D721Med (cell line): ENCODE results near the gene FUBP1.

Experiments
- DNase-seq: peaks from one replicate; pipeline ENCODE4 v3.0.0; 2011; ENCODE audit warnings: low spot score; ENCODE audit not compliant: insufficient read length
- FAIRE-seq: peaks from 2 replicates; lab custom pipeline; 2011; peaks lifted over from hg19 to GRCh38; lab: Jason Lieb, UNC
- TF ChIP-seq, protein P1 (sequence below): IDR thresholded peaks from 2 replicates; pipeline ENCODE4 v1.5.1; 2012; ENCODE audit warnings: mild to moderate bottlenecking, control low read depth; ENCODE audit not compliant: insufficient read depth; ENCODE audit errors: missing control alignments

Gene FUBP1

DNA sequence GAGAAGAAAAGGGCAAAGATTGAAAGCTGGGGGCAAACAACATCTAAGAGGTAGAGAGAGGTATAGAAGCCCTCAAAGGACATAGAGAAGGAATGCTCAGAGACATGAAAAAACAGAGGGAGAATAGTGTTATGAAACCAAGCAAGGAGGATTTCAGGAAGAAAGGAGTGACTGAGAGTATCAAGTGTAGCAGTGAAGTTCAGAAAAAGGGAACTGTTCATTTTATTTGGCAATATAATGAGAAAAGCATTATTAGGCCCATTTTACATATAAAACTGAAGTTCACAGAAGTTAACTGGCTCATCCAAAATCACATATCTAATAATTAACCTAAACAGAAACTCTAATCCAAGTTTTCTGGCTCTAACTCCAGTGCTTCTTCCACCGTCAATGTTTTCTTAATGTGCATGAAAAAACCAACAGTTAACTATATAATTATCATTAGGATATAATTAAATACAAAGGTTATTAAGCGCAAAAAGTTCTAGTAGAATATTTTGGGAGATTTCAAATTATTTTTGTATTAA, 72.8 kb downstream of the FUBP1 start:
- DNase-seq (no peak), FAIRE-seq (no peak)

DNA sequence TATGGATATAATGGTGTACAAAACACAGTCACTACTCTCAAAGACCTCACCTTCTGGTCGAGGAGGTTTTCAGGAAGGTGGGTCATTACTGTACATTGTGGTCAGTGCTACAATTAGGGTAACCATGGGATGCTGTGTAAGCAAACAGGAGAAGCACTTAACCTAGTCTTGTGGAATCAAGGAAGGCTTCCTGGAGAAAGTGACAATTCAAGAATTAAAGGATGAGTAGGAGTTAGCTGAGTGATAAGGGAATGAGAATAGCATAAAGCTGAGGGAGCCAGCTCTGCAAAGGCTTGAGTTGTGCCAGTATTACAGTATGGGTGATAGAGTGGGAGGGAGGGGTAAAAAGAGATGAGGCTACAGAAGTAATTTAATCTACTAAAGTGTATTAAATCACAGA, 73.3 kb downstream of the FUBP1 start:
- TF ChIP-seq, protein P1, sequence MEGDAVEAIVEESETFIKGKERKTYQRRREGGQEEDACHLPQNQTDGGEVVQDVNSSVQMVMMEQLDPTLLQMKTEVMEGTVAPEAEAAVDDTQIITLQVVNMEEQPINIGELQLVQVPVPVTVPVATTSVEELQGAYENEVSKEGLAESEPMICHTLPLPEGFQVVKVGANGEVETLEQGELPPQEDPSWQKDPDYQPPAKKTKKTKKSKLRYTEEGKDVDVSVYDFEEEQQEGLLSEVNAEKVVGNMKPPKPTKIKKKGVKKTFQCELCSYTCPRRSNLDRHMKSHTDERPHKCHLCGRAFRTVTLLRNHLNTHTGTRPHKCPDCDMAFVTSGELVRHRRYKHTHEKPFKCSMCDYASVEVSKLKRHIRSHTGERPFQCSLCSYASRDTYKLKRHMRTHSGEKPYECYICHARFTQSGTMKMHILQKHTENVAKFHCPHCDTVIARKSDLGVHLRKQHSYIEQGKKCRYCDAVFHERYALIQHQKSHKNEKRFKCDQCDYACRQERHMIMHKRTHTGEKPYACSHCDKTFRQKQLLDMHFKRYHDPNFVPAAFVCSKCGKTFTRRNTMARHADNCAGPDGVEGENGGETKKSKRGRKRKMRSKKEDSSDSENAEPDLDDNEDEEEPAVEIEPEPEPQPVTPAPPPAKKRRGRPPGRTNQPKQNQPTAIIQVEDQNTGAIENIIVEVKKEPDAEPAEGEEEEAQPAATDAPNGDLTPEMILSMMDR: no peak
- no peak for DNase-seq
- no peak for FAIRE-seq

More for the DNA sequence above, 72.8 kb downstream of the FUBP1 start:
- TF ChIP-seq, protein P1: no peak

DNA sequence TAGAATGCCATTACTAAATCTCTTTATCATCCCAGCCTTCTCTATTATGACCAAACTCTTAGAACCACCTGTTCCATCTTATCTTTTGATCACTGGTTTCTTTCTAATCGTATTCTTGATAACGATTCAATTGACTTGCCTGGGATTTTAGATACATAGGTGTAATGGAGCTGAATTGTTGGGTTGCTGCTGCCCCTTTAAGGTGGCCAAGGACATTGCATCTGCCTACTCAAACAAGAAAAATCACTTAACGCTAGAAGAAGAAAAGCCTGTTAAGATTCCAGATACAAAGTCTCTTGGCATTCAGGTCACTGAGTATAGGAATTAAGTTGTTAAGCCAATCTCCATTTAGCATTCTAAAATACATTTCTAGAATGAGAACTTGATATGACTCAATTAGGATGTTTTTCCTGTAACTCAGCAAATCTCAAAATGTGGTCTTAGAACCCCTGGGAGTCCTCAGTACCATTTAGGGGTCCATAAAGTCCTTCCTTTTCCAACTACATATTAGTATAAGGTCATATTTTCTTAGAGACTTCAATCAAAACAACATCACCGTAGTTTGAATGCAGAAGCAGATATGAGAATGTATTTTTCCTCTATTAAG, 78.1 kb downstream of the FUBP1 start:
- DNase-seq: no peak
- peak; percentile 82 for FAIRE-seq
- TF ChIP-seq, protein P1: peak; percentile 83

DNA sequence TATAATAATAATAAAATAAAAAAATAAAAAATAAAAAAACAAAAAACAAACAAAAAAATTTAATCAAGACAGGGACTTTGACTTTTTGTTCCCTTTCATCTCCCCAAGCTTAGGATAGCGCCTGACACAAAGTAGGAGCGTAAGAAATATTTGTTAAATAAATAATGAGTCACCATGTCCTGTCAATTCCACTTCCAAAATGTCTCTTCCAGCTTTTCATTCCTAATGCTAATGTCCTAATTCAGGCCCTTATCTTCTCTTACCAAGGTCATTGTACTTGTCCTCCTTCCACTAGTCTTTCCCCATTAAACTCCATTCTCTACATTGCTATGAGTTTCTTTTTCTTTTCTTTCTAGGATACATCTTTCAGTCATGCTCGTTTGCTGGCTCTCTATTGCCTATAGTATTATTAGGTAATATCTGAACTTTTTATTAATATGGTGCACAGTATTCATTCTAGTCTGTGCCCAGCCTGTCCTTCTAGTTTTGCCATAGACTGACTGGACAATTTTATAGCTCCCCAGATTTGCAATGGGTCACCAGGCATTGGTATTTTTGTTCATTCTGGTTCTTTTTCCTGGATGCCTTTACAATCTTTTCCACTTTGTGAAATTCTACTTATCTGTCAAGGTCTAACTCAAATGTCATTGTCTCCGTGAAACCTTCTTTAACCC, 79.1 kb downstream of the FUBP1 start:
- TF ChIP-seq, protein P1: no peak
- DNase-seq (no peak), FAIRE-seq (no peak)
